HT-29 (cell line): ENCODE measurements around the gene DGAT2. TPM values are rescaled to one million over a fixed set of nuclear protein-coding genes. Genes with fewer than 3 reads are reported as not detected.
"Not testable (repeated sequence)": the region's sequence is repeated elsewhere in the genome, so short reads cannot be mapped to it uniquely, and the experiment has no call there.

Experiments
- DNase-seq: peaks from one replicate; pipeline ENCODE4 v3.0.0-alpha.2; 2015; ENCODE audit warnings: low spot score
- total RNA-seq: library from RNA; depleted of rRNA; stranded (reverse); fragments of >200 nt; shearing (Covaris generic); gene quantifications from 2 replicates; pipeline ENCODE4 v1.2.3, GENCODE V29; 2014; rRNA removed

The DGAT2 gene, protein sequence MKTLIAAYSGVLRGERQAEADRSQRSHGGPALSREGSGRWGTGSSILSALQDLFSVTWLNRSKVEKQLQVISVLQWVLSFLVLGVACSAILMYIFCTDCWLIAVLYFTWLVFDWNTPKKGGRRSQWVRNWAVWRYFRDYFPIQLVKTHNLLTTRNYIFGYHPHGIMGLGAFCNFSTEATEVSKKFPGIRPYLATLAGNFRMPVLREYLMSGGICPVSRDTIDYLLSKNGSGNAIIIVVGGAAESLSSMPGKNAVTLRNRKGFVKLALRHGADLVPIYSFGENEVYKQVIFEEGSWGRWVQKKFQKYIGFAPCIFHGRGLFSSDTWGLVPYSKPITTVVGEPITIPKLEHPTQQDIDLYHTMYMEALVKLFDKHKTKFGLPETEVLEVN
- total RNA-seq: 16.0 and 18.3 TPM in 2 replicates

DNA sequence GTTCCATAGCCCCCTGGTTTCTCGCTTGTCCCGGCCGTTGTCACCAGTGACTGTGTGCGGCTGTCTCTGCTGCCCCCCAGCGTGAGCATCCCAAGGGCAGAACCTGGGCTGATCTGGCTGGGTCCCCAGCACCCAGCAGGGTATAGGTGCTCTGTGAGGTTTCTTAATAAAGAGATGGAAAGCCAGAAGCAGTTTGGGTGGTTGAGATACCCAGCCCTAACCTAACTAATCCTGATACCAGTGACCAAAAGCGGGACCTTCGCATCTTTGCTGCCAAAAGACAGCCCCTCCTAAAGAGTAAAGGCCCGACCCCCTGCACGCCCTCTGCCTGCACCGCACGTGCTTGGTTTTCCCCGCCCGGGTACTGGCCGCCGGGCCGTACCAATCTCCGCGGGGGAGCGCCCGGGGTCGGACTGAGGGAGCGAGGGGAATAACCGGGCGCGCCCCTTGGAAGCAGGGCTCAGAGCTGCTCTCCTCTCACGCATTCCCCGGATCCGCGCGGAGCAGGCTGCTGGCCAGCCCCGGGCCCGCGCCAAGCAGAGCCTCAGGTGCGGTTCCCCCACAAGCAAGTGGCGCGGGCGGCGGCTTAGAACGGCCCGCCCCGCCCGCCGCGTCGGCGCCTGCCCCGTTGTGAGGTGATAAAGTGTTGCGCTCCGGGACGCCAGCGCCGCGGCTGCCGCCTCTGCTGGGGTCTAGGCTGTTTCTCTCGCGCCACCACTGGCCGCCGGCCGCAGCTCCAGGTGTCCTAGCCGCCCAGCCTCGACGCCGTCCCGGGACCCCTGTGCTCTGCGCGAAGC, at the start of gene DGAT2:
TSS of gene DGAT2 (plus strand) at position 667 of the 797 bp plus-strand sequence. CDS start 214 bp downstream, outside the sequence.
- DNase-seq: peak; percentile 86

- no peak for DNase-seq
These were observed 49.0 kb upstream of the DGAT2 start for GRCh38 chr11:75719340-75720239.

DNA sequence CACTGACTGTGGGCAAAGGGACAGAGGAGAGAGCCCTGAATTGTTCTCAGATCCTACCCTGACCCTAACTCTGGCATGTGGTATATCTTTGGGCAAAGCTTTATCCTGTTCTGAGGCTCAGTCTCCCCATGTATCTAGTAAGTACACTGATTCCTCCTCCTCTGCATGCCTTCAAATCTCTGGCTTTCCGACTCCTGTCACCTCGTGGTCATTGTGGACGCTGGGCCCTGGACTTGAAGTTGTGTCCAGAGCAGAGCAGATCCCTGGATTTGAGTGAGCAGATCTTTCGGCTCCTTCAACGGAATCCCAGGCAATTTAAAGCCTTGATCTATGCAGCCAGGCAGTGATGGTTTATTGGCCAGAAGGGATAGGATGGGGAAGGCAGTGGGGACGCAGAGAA, 47.9 kb upstream of the DGAT2 start:
- DNase-seq: no peak

- peak; percentile 75 for DNase-seq
These were observed 46.5 kb upstream of the DGAT2 start for GRCh38 chr11:75721852-75722668.

GRCh38 chr11:75722669-75723042, 45.9 kb upstream of the DGAT2 start:
- DNase-seq: no peak

GRCh38 chr11:75725547-75726320, 42.8 kb upstream of the DGAT2 start:
- DNase-seq: no peak

DNA sequence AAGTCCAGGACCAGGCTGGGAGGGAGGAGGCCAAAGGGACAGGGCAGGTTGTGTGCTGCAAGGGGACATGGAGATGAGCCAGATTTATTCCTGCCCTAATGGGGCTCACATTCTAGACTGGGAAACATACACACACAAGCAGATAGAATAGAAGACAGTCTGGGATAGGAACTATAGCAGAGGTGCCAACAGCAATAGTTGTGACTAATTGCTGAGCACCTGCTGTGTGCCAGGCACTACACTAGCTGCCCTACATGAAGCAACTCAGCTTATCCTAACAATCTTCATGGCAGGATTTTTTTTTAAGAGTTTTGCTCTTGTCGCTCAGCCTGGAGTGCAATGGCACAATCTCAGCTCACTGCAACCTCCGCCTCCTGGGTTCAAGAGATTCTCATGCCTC, 39.6 kb upstream of the DGAT2 start:
- DNase-seq: no peak

- no peak for DNase-seq
These were observed 37.5 kb upstream of the DGAT2 start for GRCh38 chr11:75731095-75731494.

- DNase-seq: no peak
These were observed 35.5 kb upstream of the DGAT2 start for GRCh38 chr11:75733071-75733430.

DNA sequence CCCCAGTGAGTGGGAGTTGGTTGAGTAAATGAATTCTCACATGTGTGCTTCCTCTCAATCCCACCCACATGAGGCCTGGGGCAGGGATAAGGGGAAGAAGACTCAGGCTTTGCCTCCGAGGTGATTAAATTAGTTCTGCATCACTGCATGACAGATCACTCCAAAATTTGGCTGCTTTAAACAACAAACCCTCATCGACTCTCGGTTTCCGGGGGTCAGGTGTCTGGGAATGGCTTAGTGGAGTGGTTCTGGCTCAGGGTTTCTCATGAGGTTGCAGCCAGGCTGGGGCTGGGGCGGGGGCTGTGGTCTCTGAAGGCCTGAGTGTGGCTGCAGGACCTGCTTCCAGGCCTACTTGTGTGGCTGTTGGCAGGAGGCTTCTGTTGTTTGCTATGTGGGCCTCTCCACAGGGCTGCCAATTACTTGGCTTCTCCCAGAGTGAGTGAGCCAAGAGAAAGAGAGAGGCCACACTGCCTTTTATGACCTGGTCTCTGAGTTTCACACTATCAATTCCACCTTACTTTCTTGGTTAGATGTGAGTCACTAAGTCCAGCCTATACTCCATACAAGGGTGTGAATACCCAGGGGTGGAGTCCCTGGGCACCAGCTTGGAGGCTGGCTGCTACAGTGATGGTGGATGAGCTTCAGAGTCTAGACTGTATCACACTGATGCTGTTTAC, 35.0 kb upstream of the DGAT2 start:
- DNase-seq: peak; percentile 40

- peak; percentile 86 for DNase-seq
These were observed 33.9 kb upstream of the DGAT2 start for GRCh38 chr11:75734491-75735180.

DNA sequence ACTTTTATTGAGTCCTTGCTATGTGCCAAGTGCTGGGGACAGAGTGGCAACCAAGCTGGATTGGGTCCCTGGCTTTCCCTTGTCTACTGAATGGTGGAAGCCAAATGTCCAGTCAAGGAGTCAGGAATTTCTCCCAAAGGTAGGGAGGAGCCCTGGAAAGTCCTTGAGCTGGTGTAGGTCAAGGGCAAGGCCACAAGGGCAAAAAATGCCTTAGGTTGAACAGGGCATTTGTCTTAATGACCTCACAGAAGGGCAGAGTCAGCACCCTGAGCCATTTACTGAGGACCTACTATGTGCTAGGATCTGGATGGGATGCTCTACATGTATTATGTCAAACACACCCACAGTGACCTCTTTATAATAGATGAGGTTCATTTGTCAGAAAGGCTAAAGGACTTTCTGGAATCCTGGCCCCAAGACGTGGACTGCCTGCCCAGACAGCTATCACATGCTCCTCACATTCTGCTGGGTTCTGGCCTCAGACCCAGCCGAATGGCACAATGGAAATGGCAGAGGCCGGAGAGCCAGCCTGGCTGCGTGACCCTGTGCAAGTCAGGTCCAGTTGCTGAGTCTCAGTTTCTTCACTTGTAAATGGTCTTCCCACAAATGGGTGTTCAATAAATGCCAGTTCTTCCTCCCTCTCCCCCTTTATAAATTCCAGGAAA, 33.3 kb upstream of the DGAT2 start:
- DNase-seq: no peak

DNA sequence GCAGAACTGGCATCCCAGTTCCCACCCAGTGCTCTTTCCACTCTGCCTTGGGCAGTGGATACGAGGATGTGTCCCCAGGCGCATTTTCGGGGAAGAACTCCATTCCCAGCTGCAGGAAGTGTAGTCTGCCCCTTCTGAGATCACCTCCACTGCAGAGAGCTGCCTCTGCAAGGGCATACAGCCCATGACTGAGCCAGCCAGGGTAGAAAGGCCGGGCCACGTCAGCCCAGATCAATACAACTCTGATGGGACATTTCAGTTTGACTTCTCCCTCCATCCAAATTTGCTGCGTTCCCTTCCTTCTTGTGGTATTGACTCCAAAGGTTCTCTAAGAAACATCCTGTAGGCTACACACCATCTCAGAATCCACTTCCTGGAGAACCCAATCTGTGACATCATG, 31.3 kb upstream of the DGAT2 start:
- no peak for DNase-seq

DNA sequence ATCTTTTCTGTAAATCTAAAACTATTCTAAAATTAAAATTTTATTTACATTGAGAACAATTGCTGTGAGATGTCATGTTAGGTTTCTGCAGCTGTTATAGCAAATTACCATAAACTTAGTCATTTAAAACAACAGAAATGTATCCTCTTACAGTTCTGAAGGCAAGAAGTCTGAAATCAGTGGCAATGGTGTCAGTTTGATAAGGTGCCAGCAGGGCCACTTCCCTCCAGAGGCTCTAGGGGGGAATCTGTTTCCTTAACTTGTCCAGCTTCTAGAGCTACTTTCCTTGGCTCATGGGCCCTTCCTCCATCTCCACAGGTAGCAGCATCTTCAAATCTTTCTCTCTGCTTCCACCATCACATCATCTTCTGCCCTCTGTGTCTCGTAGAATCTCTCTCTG, 27.9 kb upstream of the DGAT2 start:
- no peak for DNase-seq

DNA sequence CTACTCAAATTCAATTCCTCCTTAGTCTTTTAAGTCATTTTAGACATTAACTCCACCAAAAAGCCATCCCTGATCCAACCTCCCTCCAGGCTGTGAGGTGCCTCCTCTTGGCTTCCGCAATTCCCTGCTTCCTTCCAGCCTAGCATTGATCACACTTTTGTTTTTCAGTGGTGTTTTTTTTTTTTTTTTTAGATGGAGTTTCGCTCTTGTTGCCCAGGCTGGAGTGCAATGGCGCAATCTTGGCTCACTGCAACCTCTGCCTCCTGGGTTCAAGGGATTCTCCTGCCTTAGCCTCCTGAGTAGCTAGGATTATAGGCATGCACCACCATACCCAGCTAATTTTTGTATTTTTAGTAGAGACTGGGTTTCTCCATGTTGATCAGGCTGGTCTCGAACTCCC, 25.4 kb upstream of the DGAT2 start:
- DNase-seq: not testable (repeated sequence)

- DNase-seq: no peak
These were observed 24.6 kb upstream of the DGAT2 start for GRCh38 chr11:75743711-75744563.

DNA sequence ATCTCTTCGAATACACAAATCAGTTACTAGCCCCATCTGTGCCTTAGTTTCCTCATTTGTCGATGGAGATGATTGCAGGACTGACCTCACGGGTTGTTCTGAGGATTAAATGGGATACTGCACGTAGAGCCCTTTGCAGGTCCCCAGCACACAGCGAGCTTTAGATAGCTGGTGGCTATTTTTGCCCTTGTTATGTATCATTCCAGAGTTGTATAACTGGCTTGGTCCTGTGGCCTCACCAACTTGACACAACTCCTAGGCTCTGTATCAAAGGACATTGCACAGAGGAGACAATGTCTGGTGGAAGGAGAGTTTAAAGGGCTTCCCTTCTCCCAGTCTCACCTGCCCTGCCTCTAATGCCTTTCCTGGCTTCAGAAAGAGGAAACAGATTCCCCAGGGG, 22.8 kb upstream of the DGAT2 start:
- DNase-seq: no peak
